GM12864 (cell line): ENCODE data around the gene SNX4.

Source experiments
- DNase-seq: peaks from one replicate; pipeline ENCODE4 v3.0.0-alpha.2; 2011; ENCODE audit warnings: low read depth
- H3K4me3 ChIP-seq: 2 replicates; pipeline ENCODE4 v1.5.1; 2011; ENCODE audit warnings: mild to moderate bottlenecking, low read depth, low read length, control low read depth
- TF ChIP-seq, protein P1 (sequence below): IDR thresholded peaks from 2 replicates; pipeline ENCODE4 v1.5.1; 2011; ENCODE audit warnings: low read depth, mild to moderate bottlenecking, moderate library complexity, low read length, control low read depth, inconsistent platforms; ENCODE audit errors: missing control alignments

Gene SNX4

GRCh38 chr3:125462722-125463299, 57.2 kb downstream of the SNX4 start:
- no peak for DNase-seq
- TF ChIP-seq, protein P1, sequence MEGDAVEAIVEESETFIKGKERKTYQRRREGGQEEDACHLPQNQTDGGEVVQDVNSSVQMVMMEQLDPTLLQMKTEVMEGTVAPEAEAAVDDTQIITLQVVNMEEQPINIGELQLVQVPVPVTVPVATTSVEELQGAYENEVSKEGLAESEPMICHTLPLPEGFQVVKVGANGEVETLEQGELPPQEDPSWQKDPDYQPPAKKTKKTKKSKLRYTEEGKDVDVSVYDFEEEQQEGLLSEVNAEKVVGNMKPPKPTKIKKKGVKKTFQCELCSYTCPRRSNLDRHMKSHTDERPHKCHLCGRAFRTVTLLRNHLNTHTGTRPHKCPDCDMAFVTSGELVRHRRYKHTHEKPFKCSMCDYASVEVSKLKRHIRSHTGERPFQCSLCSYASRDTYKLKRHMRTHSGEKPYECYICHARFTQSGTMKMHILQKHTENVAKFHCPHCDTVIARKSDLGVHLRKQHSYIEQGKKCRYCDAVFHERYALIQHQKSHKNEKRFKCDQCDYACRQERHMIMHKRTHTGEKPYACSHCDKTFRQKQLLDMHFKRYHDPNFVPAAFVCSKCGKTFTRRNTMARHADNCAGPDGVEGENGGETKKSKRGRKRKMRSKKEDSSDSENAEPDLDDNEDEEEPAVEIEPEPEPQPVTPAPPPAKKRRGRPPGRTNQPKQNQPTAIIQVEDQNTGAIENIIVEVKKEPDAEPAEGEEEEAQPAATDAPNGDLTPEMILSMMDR, result no peak
- no peak overlapping the region for H3K4me3 ChIP-seq

DNA sequence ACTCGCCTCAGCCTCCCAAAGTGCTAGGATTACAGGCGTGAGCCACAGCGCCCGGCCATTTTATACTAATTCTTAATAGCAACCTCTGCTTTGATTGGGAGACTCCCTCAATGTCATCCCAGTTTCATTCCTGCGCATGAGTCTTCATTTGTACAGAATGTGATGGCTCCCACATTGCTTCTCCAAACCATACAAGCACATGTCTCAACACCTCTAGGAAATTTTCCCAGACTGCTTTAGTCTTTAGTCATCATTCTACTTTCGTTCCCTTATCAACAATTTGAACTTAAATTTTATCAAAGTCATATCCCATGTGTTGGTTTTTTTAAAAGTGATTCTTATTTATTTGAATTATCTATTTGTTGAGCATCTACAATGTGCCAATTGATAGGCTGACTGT, 58.1 kb downstream of the SNX4 start:
- no peak for DNase-seq
- no peak overlapping the region for H3K4me3 ChIP-seq

GRCh38 chr3:125460233-125460632, 59.8 kb downstream of the SNX4 start:
- TF ChIP-seq, protein P1, result no peak
- DNase-seq, result no peak
- H3K4me3 ChIP-seq, result no peak overlapping the region

More for the DNA sequence above, 58.1 kb downstream of the SNX4 start:
- TF ChIP-seq, protein P1, result no peak

DNA sequence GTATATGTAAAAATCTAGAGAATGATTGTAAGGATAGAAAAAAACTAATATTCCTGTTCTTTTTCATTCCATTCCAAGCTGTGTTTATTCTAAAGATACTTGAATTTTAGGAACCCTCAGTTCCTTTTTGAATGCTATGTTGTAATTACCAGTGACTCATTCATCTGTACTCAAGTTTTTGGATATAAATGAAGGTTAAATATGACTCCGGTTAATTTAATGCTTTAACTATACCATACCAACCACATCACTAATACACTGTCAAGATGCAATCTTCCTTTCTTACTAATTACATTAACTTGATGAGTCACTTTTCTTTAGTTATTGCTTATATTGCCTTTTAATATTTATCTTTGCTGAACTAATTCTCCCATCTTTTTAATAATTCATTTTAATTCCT, 76.1 kb downstream of the SNX4 start:
- H3K4me3 ChIP-seq, result no peak overlapping the region
- TF ChIP-seq, protein P1, result no peak
- no peak for DNase-seq

DNA sequence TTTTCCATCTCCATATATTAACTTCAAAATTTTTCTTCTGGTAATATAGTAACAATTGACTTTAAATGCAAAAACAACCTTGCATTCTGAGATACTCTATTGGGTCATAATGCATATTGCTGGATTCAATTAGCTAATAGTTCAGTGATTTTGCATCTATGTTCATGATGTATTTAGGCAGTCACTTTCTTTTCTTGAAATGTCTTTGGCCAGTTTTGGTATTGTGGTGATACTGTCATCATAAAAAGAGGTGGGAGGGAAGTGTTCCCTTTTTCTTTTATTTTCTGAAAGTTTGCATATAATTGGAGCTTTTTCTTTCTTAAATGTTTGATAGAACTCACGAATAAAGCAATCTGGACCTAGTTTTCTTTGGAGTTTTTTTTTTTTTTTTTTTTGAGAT, 77.5 kb downstream of the SNX4 start:
- no peak for DNase-seq
- no peak overlapping the region for H3K4me3 ChIP-seq
- TF ChIP-seq, protein P1, result no peak

DNA sequence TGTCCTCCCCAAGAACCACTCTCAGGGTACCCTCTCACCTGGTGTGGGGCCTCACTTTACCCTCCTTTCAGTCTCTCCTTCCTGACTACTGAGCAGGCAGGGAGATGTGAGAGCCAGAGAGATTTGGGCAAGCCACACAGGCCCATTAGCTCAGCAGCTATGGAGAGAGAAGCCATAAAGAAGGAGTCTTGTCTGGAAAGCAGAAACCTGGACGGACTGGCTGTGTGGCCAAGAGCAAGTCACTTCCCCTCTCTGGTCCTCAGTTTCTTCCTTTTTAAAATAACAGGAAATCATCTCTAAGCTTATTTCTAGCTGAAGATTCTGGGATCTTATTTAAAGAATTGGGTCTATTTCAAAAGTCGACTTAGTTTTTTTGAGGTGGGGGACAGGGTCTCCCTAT, 79.0 kb downstream of the SNX4 start:
- no peak for DNase-seq
- TF ChIP-seq, protein P1, result no peak
- H3K4me3 ChIP-seq, result no peak overlapping the region

- DNase-seq, result no peak
- no peak overlapping the region for H3K4me3 ChIP-seq
- TF ChIP-seq, protein P1, result no peak
These were observed 79.4 kb downstream of the SNX4 start for GRCh38 chr3:125440559-125440955.
